A673 (cell line): ENCODE data around the gene PGBD5. TPM values are rescaled to one million over a fixed set of nuclear protein-coding genes. Genes with fewer than 3 reads are reported as not detected.

Source experiments
- BruUV-seq: library from RNA; stranded (reverse); fragments of 400-500 nt; replicated peaks from 2 replicates; lab custom pipeline; 2021; lab: Mats Ljungman, UMichigan
- CTCF ChIA-PET: fragments of 300-600 bp; sonication (Branson Sonifier 250); formaldehyde crosslinking; loops from one replicate; lab custom pipeline; 2022; ENCODE audit warnings: antibody characterized with exemption; lab: Charles Lee
- POLR2A ChIA-PET: fragments of 300-600 bp; sonication (Branson Sonifier 250); formaldehyde crosslinking; loops from one replicate; lab custom pipeline; 2022; ENCODE audit warnings: antibody characterized with exemption; ENCODE audit not compliant: low non-redundant PET; lab: Charles Lee
- DNase-seq: peaks from one replicate; pipeline ENCODE4 v3.0.0-alpha.2; 2015; ENCODE audit warnings: low spot score
- H3K27ac ChIP-seq: fragments of 200-600 bp; sonication (generic); 2 replicates; pipeline ENCODE4 v1.5.1; 2016; ENCODE audit warnings: mixed run types, low read depth, mild to moderate bottlenecking, mixed read lengths, antibody characterized with exemption, low read length; ENCODE audit not compliant: poor library complexity, severe bottlenecking
- H3K27me3 ChIP-seq: fragments of 200-600 bp; sonication (generic); replicated peaks from 2 replicates; pipeline ENCODE4 v1.6.1; 2017; ENCODE audit warnings: mixed run types, low read depth, mild to moderate bottlenecking, mixed read lengths, antibody characterized with exemption, low read length; ENCODE audit not compliant: insufficient read depth, poor library complexity
- H3K36me3 ChIP-seq: fragments of 200-600 bp; sonication (generic); 2 replicates; pipeline ENCODE4 v1.6.1; 2016; ENCODE audit warnings: mixed run types, mild to moderate bottlenecking, mixed read lengths, antibody characterized with exemption, low read length; ENCODE audit not compliant: insufficient read depth, poor library complexity, severe bottlenecking
- H3K4me1 ChIP-seq: fragments of 200-600 bp; sonication (generic); 2 replicates; pipeline ENCODE4 v1.6.1; 2017; ENCODE audit warnings: mixed run types, mild to moderate bottlenecking, mixed read lengths, antibody characterized with exemption, low read length; ENCODE audit not compliant: insufficient read depth, poor library complexity, severe bottlenecking
- H3K4me3 ChIP-seq: fragments of 200-600 bp; sonication (generic); 2 replicates; pipeline ENCODE4 v1.5.1; 2016; ENCODE audit warnings: low read depth, mixed run types, mild to moderate bottlenecking, mixed read lengths, low read length; ENCODE audit not compliant: poor library complexity, severe bottlenecking
- H3K9me3 ChIP-seq: fragments of 200-600 bp; sonication (generic); 2 replicates; pipeline ENCODE4 v1.6.1; 2016; ENCODE audit warnings: mixed run types, low read depth, mild to moderate bottlenecking, mixed read lengths, antibody characterized with exemption, low read length; ENCODE audit not compliant: poor library complexity, severe bottlenecking
- CTCF ChIP-seq: fragments of 300-800, 200-600 bp; sonication (generic); conservative IDR thresholded peaks from 2 replicates; pipeline ENCODE4 v1.5.1; 2017; ENCODE audit warnings: low read depth, mild to moderate bottlenecking, antibody characterized with exemption, low read length, moderate library complexity, mixed read lengths
- EZH2 ChIP-seq: fragments of 200-600 bp; sonication (generic); IDR thresholded peaks from 2 replicates; pipeline ENCODE4 v1.6.1; 2017; ENCODE audit warnings: borderline replicate concordance, low read depth, mild to moderate bottlenecking, mixed read lengths, antibody characterized with exemption, low read length; ENCODE audit not compliant: poor library complexity, severe bottlenecking
- intact Hi-C: fragments of 100-400 bp; cut with micrococcal nuclease; formaldehyde crosslinking; loops from one replicate; pipeline ENCODE4 v1.10.0; 2022; ENCODE audit not compliant: unreplicated experiment
- total RNA-seq: library from RNA; stranded (reverse); gene quantifications from 2 replicates; pipeline ENCODE4 v1.2.3, GENCODE V29; 2021

Gene PGBD5
- total RNA-seq, 1 experiment from 2014 or later = 0.52 TPM

- ChIA-PET POLR2A (no interaction called here), CTCF (no interaction called here)
- H3K4me3 ChIP-seq = no peak overlapping the region
- no peak for DNase-seq
- H3K4me1 ChIP-seq = no peaks in the 10 kb centered on the region
- intact Hi-C loops = no loop called here
- H3K36me3 ChIP-seq = no peaks in the 10 kb centered on the region
- no peak for TF ChIP-seq EZH2
- no peak for TF ChIP-seq CTCF
- BruUV-seq = no TSS peak
- H3K27ac ChIP-seq = no peak overlapping the region
- H3K27me3 ChIP-seq = no peaks in the 10 kb centered on the region
- no peaks in the 10 kb centered on the region for H3K9me3 ChIP-seq
These were observed 78.2 kb downstream of the PGBD5 start for GRCh38 chr1:230347896-230348295.

DNA sequence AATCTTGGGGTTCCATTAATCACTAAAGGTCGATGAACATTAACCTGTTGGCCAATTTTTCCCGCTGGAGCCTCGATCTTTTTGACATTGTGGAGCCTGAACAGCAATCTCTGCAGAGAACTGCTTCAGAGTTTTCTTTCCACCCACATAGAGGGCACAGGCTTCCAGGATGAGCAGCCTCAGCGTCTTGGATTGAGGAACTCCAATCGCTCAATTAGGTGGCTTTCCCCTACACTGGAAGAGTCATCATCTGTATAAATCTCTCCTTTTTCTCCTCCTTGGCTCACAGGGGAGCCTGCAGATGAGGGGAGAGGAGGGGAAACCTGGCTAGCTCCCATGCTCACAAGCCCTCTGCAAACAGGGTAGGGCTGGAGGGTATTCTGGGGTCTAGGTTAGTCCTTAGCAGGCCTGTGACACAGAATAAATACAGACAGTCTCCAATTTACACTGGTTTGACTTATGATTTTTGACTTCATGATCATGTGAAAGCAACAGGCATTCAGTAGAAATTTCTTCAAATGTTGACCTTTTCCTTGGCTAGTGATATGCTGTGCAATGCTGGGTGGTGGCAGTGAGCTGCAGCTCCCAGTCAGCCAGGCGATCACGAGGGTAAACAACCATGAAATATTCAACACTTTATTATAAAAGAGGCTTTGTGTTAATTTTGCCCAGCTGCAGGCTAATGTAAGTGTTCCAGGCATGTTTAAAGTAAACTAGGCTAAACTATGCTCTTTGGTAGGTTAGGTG lies 80.8 kb downstream of the PGBD5 start:
- no TSS peak for BruUV-seq
- Histone ChIP-seq H3K36me3 (no peaks in the 10 kb centered on the region), H3K27ac (no peak overlapping the region), H3K4me1 (no peaks in the 10 kb centered on the region), H3K27me3 (no peaks in the 10 kb centered on the region), H3K4me3 (no peak overlapping the region), H3K9me3 (no peaks in the 10 kb centered on the region)
- POLR2A ChIA-PET = no interaction called here
- TF ChIP-seq CTCF (no peak), EZH2 (no peak)
- no peak for DNase-seq
- CTCF ChIA-PET = no interaction called here
- intact Hi-C loops = no loop called here

- intact Hi-C loops = no loop called here
- H3K27me3 ChIP-seq = no peaks in the 10 kb centered on the region
- TF ChIP-seq EZH2 = no peak
- no peak for TF ChIP-seq CTCF
- H3K27ac ChIP-seq = no peak overlapping the region
- H3K4me1 ChIP-seq = no peaks in the 10 kb centered on the region
- H3K9me3 ChIP-seq = no peaks in the 10 kb centered on the region
- no peak for DNase-seq
- POLR2A ChIA-PET = interaction anchor here (0.5 kb wide), 1 partner anchor 31 kb away, joined by 5 read pairs; no protein-coding TSS in a partner anchor
- CTCF ChIA-PET = no interaction called here
- no TSS peak for BruUV-seq
- H3K4me3 ChIP-seq = no peak overlapping the region
- H3K36me3 ChIP-seq = no peaks in the 10 kb centered on the region
These were observed 83.4 kb downstream of the PGBD5 start for GRCh38 chr1:230342699-230343098.
